HFFc6 (cell line): ENCODE measurements around the gene FSTL4. TPM values are rescaled to one million over a fixed set of nuclear protein-coding genes. Genes with fewer than 3 reads are reported as not detected.

Source experiments
- DNase-seq: peaks from one replicate; pipeline ENCODE4 v3.0.0-alpha.2; 2018
- H3K27ac Mint-ChIP-seq: 2 replicates; pipeline ENCODE4 v1.8.0; 2020; ENCODE audit warnings: mild to moderate bottlenecking, mixed read lengths
- H3K27me3 Mint-ChIP-seq: 2 replicates; pipeline ENCODE4 v1.8.0; 2021; ENCODE audit warnings: mild to moderate bottlenecking, moderate library complexity, mixed read lengths; ENCODE audit not compliant: insufficient read depth
- H3K36me3 Mint-ChIP-seq: 2 replicates; pipeline ENCODE4 v1.8.0; 2021; ENCODE audit warnings: low read depth, mixed read lengths
- H3K4me1 Mint-ChIP-seq: 2 replicates; pipeline ENCODE4 v1.8.0; 2020; ENCODE audit warnings: low read depth, mixed read lengths
- H3K4me3 Mint-ChIP-seq: 2 replicates; pipeline ENCODE4 v1.8.0; 2020; ENCODE audit warnings: mild to moderate bottlenecking, moderate library complexity, mixed read lengths
- H3K9me3 Mint-ChIP-seq: 2 replicates; pipeline ENCODE4 v1.8.0; 2020; ENCODE audit warnings: mild to moderate bottlenecking, mixed read lengths
- total RNA-seq, 6 experiments: library from RNA; stranded (reverse); fragmentation: NEBNext Ultra II Directional; extraction: Animal tissue kit (Norgen Biotek cat#: 25700); gene quantifications; 2 replicates in 1 of 6; 3 replicates in 5 of 6; pipeline ENCODE4 v1.2.3, GENCODE V29; 2021
- TF ChIP-seq, protein P1 (sequence below): fragments of 200-600 bp; sonication (generic); IDR thresholded peaks from 2 replicates; pipeline ENCODE4 v1.5.0; 2021; ENCODE audit warnings: antibody characterized with exemption, mild to moderate bottlenecking

FSTL4 gene
- total RNA-seq, 6 experiments from 2014 or later = not detected

DNA sequence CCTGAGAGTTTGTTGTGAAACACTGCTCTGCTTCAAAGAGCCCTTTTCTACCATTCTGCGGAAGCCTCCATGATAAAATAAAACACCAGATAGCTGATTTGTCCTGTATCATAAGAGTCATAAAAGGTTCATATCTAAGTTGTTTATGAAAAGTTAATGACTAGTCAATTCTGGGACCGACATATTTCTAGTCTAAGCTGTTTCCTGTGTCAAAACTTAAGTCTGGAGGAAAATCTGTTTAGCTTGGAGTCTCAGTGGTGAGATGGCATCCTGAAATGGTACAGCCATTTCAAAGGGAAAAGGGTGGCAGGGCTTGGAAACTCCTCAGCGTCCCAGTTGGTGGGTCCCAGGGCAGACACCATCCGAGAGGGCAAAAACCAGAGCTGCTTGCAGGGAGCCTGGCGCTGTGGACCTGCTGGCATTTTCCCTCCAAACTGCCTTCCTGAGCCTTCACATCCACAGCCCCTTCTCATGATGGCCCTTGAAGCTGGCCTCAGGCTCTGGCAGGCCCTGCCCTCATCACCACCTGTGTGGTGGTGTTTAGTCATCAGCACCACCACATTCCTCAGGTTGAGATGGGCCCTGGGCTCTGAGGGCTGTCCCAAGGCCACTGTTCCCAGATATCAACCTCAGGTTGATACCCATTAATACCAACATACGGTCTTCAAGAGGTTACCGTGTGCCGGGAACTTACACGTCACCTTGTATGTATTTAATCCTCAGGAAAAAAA, 376.5 kb downstream of the FSTL4 start:
- Mint-ChIP-seq H3K4me1 (peaks cover 13% of the 10 kb centered on the region), H3K36me3 (no peaks in the 10 kb centered on the region), H3K27me3 (peaks cover 41% of the 10 kb centered on the region), H3K27ac (no peak overlapping the region), H3K4me3 (no peak overlapping the region), H3K9me3 (peaks cover 10% of the 10 kb centered on the region)
- TF ChIP-seq, protein P1, sequence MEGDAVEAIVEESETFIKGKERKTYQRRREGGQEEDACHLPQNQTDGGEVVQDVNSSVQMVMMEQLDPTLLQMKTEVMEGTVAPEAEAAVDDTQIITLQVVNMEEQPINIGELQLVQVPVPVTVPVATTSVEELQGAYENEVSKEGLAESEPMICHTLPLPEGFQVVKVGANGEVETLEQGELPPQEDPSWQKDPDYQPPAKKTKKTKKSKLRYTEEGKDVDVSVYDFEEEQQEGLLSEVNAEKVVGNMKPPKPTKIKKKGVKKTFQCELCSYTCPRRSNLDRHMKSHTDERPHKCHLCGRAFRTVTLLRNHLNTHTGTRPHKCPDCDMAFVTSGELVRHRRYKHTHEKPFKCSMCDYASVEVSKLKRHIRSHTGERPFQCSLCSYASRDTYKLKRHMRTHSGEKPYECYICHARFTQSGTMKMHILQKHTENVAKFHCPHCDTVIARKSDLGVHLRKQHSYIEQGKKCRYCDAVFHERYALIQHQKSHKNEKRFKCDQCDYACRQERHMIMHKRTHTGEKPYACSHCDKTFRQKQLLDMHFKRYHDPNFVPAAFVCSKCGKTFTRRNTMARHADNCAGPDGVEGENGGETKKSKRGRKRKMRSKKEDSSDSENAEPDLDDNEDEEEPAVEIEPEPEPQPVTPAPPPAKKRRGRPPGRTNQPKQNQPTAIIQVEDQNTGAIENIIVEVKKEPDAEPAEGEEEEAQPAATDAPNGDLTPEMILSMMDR = no peak
- DNase-seq = no peak

- TF ChIP-seq, protein P1 = no peak
- H3K36me3 Mint-ChIP-seq = no peaks in the 10 kb centered on the region
- no peak overlapping the region for H3K4me3 Mint-ChIP-seq
- H3K9me3 Mint-ChIP-seq = peaks cover 5% of the 10 kb centered on the region
- peaks cover 41% of the 10 kb centered on the region for H3K27me3 Mint-ChIP-seq
- H3K27ac Mint-ChIP-seq = no peak overlapping the region
- peaks cover 3% of the 10 kb centered on the region for H3K4me1 Mint-ChIP-seq
- DNase-seq = no peak
Measured at GRCh38 chr5:133234911-133235310, 377.4 kb downstream of the FSTL4 start.

DNA sequence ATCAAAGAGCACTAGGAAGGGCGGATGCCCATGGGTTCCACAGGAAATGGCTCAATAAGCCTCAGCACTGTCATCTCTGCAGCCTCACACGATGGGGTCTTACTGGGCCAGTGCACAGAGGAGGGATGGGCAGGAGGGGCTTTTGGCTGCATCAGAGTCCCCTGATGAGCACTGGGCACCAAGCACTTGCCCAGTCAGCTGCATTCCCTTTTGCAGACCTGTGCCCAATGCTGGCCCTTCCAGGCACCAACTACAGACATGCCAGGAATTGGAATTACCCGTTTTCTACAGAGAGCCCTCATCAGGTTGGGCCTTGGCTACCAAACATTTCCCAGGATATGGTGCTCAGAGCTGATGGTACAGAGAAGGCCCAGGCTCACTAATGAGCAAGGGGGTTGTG, 378.1 kb downstream of the FSTL4 start:
- H3K36me3 Mint-ChIP-seq = no peaks in the 10 kb centered on the region
- H3K4me1 Mint-ChIP-seq = no peaks in the 10 kb centered on the region
- TF ChIP-seq, protein P1 = no peak
- H3K27ac Mint-ChIP-seq = no peak overlapping the region
- no peaks in the 10 kb centered on the region for H3K9me3 Mint-ChIP-seq
- H3K27me3 Mint-ChIP-seq = peaks cover 42% of the 10 kb centered on the region
- no peak overlapping the region for H3K4me3 Mint-ChIP-seq
- no peak for DNase-seq

DNA sequence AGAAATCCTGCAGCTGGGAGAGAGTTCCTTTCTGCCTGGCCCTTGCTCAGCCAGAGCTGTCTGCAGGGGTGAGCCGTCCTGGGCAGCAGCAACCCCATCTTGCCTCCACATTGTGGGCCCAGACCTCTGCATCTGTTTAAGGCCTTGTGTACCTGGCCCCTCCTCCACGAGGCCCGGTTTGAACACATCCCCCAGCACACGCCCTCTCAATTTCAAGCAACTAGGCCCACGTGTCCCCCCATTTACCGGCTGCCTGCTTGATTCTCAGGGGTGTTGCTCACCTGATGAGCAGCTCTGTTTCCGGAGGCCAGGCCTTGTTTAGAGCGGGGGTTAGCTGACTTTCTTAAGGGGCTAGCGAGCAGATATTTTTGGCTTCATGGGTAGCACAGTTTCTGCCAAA, 378.7 kb downstream of the FSTL4 start:
- TF ChIP-seq, protein P1 = no peak
- H3K36me3 Mint-ChIP-seq = no peaks in the 10 kb centered on the region
- H3K4me3 Mint-ChIP-seq = no peak overlapping the region
- DNase-seq = no peak
- H3K27ac Mint-ChIP-seq = no peak overlapping the region
- H3K9me3 Mint-ChIP-seq = no peaks in the 10 kb centered on the region
- H3K27me3 Mint-ChIP-seq = peaks cover 47% of the 10 kb centered on the region
- H3K4me1 Mint-ChIP-seq = no peaks in the 10 kb centered on the region

- Mint-ChIP-seq H3K27ac (no peak overlapping the region), H3K36me3 (no peaks in the 10 kb centered on the region), H3K4me3 (no peak overlapping the region), H3K4me1 (no peaks in the 10 kb centered on the region), H3K9me3 (no peaks in the 10 kb centered on the region), H3K27me3 (peaks cover 41% of the 10 kb centered on the region)
- no peak for DNase-seq
- TF ChIP-seq, protein P1 = no peak
Measured at GRCh38 chr5:133232911-133233310, 379.4 kb downstream of the FSTL4 start.
